GM12891 (cell line): ENCODE measurements around the gene MYO1F.

Source experiments
- PAX5 ChIP-seq: IDR thresholded peaks from 2 replicates; pipeline ENCODE4 v1.6.1; 2011; ENCODE audit warnings: low read length, moderate library complexity, mild to moderate bottlenecking; ENCODE audit not compliant: insufficient read depth, severe bottlenecking
- POLR2A ChIP-seq: IDR thresholded peaks from 2 replicates; pipeline ENCODE4 v1.6.1; 2011; ENCODE audit warnings: low read depth, low read length, control low read depth
- POLR2AphosphoS5 ChIP-seq: IDR thresholded peaks from 2 replicates; pipeline ENCODE4 v1.6.1; 2011; ENCODE audit warnings: low read depth, low read length, control low read depth
- POU2F2 ChIP-seq: IDR thresholded peaks from 2 replicates; pipeline ENCODE4 v1.6.1; 2011; ENCODE audit warnings: low read depth, mild to moderate bottlenecking, control low read depth, low read length, moderate library complexity
- SPI1 ChIP-seq: IDR thresholded peaks from 2 replicates; pipeline ENCODE4 v1.6.1; 2011; ENCODE audit warnings: low read depth, low read length, control low read depth
- TAF1 ChIP-seq: IDR thresholded peaks from 2 replicates; pipeline ENCODE4 v1.6.1; 2011; ENCODE audit warnings: low read depth, low read length, control low read depth

GRCh38 chr19:8567522-8568172 is 9.6 kb downstream of the MYO1F start:
- TF ChIP-seq POLR2A (no peak), POLR2AphosphoS5 (no peak), TAF1 (no peak), SPI1 (no peak), PAX5 (no peak), POU2F2 (no peak)
